B cell (primary cell): ENCODE data around the gene THUMPD3. TPM values are rescaled to one million over a fixed set of nuclear protein-coding genes. Genes with fewer than 3 reads are reported as not detected.

ENCODE experiments used
- ATAC-seq: fragments of 200-7000 bp; cut with Tn5 transposase; one replicate; pipeline ENCODE4 v1.10.0; 2021; ENCODE audit warnings: low read depth, mild to moderate bottlenecking, moderate number of reproducible peaks, moderate library complexity
- CTCF ChIA-PET: fragments of 350-600 bp; sonication (Branson Sonifier 250); formaldehyde crosslinking; loops from one replicate; lab custom pipeline; 2021; ENCODE audit warnings: antibody characterized with exemption, inconsistent platforms; lab: Charles Lee
- POLR2A ChIA-PET: fragments of 350-600 bp; sonication (Branson Sonifier 250); formaldehyde crosslinking; loops from one replicate; lab custom pipeline; 2021; ENCODE audit warnings: antibody characterized with exemption; lab: Charles Lee
- DNase-seq: peaks from one replicate; pipeline ENCODE4 v3.0.0; 2013
- H2AFZ ChIP-seq: 2 replicates; pipeline ENCODE4 v1.6.1; 2012; ENCODE audit warnings: mild to moderate bottlenecking, low read depth, low read length; ENCODE audit not compliant: insufficient read depth, poor library complexity, severe bottlenecking
- H3K27ac ChIP-seq, 2 donors: 1 replicate in 1 of 2; 2 replicates in 1 of 2; pipeline ENCODE4 v1.5.1; 2012 to 2013; ENCODE audit warnings: low read length in 2 of 2, mild to moderate bottlenecking in 2 of 2, moderate library complexity in 1 of 2
- H3K27me3 ChIP-seq, 4 experiments: fragments of 200-600 bp in 1 of 4; sonication (generic) in 1 of 4; replicated peaks in 1 of 4; 1 replicate in 2 of 4; 2 replicates in 2 of 4; pipeline versions ENCODE4 v1.6.1 to v1.7.0; 2013 to 2016; ENCODE audit warnings: low read length in 3 of 4, mild to moderate bottlenecking in 2 of 4, mixed read lengths in 1 of 4, moderate library complexity in 1 of 4; ENCODE audit not compliant: insufficient read depth in 4 of 4, control insufficient read depth in 3 of 4; ENCODE audit errors: control extremely low read depth in 1 of 4
- H3K36me3 ChIP-seq, 2 experiments: replicated peaks in 1 of 2; 1 replicate in 1 of 2; 2 replicates in 1 of 2; pipeline versions ENCODE4 v1.6.1 to v1.7.1; 2013; ENCODE audit warnings: low read length in 1 of 2; ENCODE audit not compliant: insufficient read depth in 2 of 2, control insufficient read depth in 1 of 2; ENCODE audit errors: control extremely low read depth in 1 of 2, extremely low read depth in 1 of 2
- H3K4me1 ChIP-seq, 2 donors: fragments of 200-600 bp in 1 of 2; sonication (generic) in 1 of 2; 1 replicate in 1 of 2; 2 replicates in 1 of 2; pipeline versions ENCODE4 v1.5.1 to v1.6.1; 2013 to 2017; ENCODE audit warnings: low read length in 2 of 2; ENCODE audit not compliant: control insufficient read depth in 2 of 2, insufficient read depth in 2 of 2
- H3K4me2 ChIP-seq: replicated peaks from 2 replicates; pipeline ENCODE3; 2012; ENCODE audit warnings: mild to moderate bottlenecking, low read depth, low read length; ENCODE audit not compliant: poor library complexity, severe bottlenecking
- H3K4me3 ChIP-seq, 5 experiments: fragments of 200-600 bp in 1 of 5; sonication (generic) in 1 of 5; 1 replicate in 3 of 5; 2 replicates in 2 of 5; pipeline versions ENCODE4 v1.5.1 to v1.7.0; 2011 to 2016; ENCODE audit warnings: low read length in 4 of 5, mild to moderate bottlenecking in 4 of 5, low read depth in 2 of 5, control low read depth in 1 of 5, moderate library complexity in 1 of 5; ENCODE audit not compliant: insufficient read depth in 1 of 5; ENCODE audit errors: control extremely low read depth in 1 of 5, extremely low read depth in 1 of 5
- H3K79me2 ChIP-seq: fragments of 200-600 bp; sonication (generic); one replicate; pipeline ENCODE4 v1.6.0; 2016; ENCODE audit warnings: low read length; ENCODE audit not compliant: control insufficient read depth, insufficient read depth
- H3K9ac ChIP-seq: fragments of 200-600 bp; sonication (generic); 2 replicates; pipeline ENCODE4 v1.6.1; 2017; ENCODE audit warnings: mild to moderate bottlenecking, low read length, moderate library complexity
- H3K9me3 ChIP-seq, 3 donors: one replicate each; pipeline versions ENCODE4 v1.6.1 to v1.7.1; 2013; ENCODE audit warnings: low read length in 2 of 3; ENCODE audit not compliant: control insufficient read depth in 2 of 3, insufficient read depth in 1 of 3; ENCODE audit errors: control extremely low read depth in 1 of 3
- H4K20me1 ChIP-seq: 2 replicates; pipeline ENCODE4 v1.6.0; 2012; ENCODE audit warnings: mild to moderate bottlenecking, low read length; ENCODE audit not compliant: insufficient read depth, control insufficient read depth, poor library complexity, severe bottlenecking
- H3K27ac Mint-ChIP-seq: one replicate; pipeline ENCODE4 v1.8.0; 2021; ENCODE audit warnings: mixed read lengths
- H3K27me3 Mint-ChIP-seq: one replicate; pipeline ENCODE4 v1.8.0; 2021; ENCODE audit warnings: mixed read lengths
- H3K4me1 Mint-ChIP-seq: one replicate; pipeline ENCODE4 v1.8.0; 2021; ENCODE audit warnings: mixed read lengths
- H3K4me3 Mint-ChIP-seq: one replicate; pipeline ENCODE4 v1.8.0; 2021; ENCODE audit warnings: mixed read lengths
- H3K9me3 Mint-ChIP-seq: one replicate; pipeline ENCODE4 v1.8.0; 2022; ENCODE audit warnings: mixed read lengths; ENCODE audit not compliant: insufficient read depth
- EZH2 ChIP-seq: IDR thresholded peaks from 2 replicates; pipeline ENCODE4 v1.6.1; 2012; ENCODE audit warnings: borderline replicate concordance, low read depth, mild to moderate bottlenecking, moderate library complexity, low read length; ENCODE audit not compliant: insufficient read depth, poor library complexity, severe bottlenecking
- WGBS: methylation state at CpG from one replicate; pipeline ENCODE4 v1.1.5; 2013; ENCODE audit warnings: missing lambda C conversion rate; ENCODE audit not compliant: insufficient coverage; 5-methylcytosine and 5-hydroxymethylcytosine counted together
- intact Hi-C: fragments of 100-400 bp; cut with micrococcal nuclease; formaldehyde crosslinking; loops from one replicate; pipeline ENCODE4 v1.10.0; 2022
- polyA minus RNA-seq: library from RNA; depleted of rRNA, polyadenylated mRNA; stranded (reverse); fragments of >200 nt; gene quantifications from 2 replicates; pipeline ENCODE4 v1.2.3, GENCODE V29; 2012
- polyA plus RNA-seq: library from polyadenylated mRNA; depleted of rRNA; stranded (reverse); fragments of >200 nt; gene quantifications from 2 replicates; pipeline ENCODE4 v1.2.3, GENCODE V29; 2012
- total RNA-seq, 2 donors: library from RNA; stranded (reverse); fragments of 120-200 nt in 1 of 2; gene quantifications; 1 replicate in 1 of 2; 2 replicates in 1 of 2; pipeline versions ENCODE4 v1.2.3 to v1.2.4, GENCODE V29; 2013 to 2022
- TF ChIP-seq, protein P1 (sequence below): fragments of 200-600 bp; IDR thresholded peaks from one replicate; pipeline ENCODE4 v1.8.0; 2022; ENCODE audit warnings: antibody characterized with exemption, mild to moderate bottlenecking

Gene THUMPD3, protein sequence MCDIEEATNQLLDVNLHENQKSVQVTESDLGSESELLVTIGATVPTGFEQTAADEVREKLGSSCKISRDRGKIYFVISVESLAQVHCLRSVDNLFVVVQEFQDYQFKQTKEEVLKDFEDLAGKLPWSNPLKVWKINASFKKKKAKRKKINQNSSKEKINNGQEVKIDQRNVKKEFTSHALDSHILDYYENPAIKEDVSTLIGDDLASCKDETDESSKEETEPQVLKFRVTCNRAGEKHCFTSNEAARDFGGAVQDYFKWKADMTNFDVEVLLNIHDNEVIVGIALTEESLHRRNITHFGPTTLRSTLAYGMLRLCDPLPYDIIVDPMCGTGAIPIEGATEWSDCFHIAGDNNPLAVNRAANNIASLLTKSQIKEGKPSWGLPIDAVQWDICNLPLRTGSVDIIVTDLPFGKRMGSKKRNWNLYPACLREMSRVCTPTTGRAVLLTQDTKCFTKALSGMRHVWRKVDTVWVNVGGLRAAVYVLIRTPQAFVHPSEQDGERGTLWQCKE
- total RNA-seq (30.6 and 32.1 TPM in 2 replicates), polyA plus RNA-seq (10.1 and 13.7 TPM in 2 replicates), polyA minus RNA-seq (22.2 and 29.5 TPM in 2 replicates)
- 32.2 TPM for total RNA-seq (2013)

DNA sequence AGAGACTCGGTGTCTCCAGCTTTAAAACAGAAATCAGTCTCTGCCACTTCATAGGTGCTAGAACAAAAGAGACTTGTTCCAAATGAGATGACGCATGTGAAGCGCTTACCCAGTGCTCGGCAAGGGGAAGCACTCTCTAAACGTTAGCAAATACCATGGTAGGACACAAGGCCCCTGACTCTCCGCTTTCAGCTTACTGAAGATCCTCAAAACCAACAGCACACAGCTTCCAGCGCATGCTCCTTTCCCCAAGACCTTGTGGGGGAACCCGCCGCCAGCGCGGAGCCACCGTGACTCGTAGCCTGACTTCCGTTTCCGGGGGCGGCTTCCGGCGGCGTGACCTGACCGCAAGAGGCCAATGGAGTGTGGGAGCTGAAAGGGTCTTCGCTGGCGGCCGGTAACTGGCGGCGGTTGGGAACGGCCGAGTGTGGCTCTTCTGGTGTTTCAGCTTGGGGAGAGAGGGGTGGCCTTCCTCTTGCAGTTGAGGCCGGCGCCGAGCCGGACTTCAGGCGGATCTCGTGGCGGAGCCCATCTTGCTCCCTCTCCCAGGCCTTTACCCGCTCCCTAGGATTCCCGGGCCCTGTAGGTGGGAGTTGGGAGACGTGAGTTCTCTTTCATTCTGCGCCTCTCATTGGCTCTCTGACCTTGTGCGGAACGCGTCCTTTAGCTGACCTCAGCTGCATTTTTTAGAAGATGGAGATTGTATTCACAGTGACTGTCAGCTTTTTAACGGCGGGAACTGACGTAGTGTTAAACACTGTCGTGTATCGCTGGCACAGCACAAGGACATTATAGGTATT, at the start of gene THUMPD3:
THUMPD3 (plus strand) TSS at position 324 of the 800 bp plus-strand sequence. CDS start 2,015 bp downstream, outside the sequence.
- ATAC-seq (peak; percentile 89), DNase-seq (peak; percentile 93)
- Histone ChIP-seq H3K9me3 (no peaks in the 10 kb centered on the region), H4K20me1 (no peaks in the 10 kb centered on the region), H3K4me3 (peak within 1 kb of the TSS; percentile 58 to 97 (median 92)), H3K27me3 (no peaks in the 10 kb centered on the region), H3K79me2 (peaks cover 35% of the 10 kb centered on the region), H3K4me2 (peak within 1 kb of the TSS; percentile 79), H3K9ac (peak within 1 kb of the TSS; percentile 91), H2AFZ (peak within 1 kb of the TSS; percentile 92), H3K36me3 (peaks cover 15 to 21% of the 10 kb centered on the region in 2 experiments), H3K4me1 (peaks cover 7 to 18% of the 10 kb centered on the region in 2 donors), H3K27ac (peak within 1 kb of the TSS; percentile 85 to 95)
- Mint-ChIP-seq H3K4me1 (peaks cover 14% of the 10 kb centered on the region), H3K27me3 (no peaks in the 10 kb centered on the region), H3K4me3 (peak within 1 kb of the TSS; percentile 99), H3K27ac (peak within 1 kb of the TSS; percentile 95), H3K9me3 (no peaks in the 10 kb centered on the region)
- ChIA-PET POLR2A (interaction anchor here (0.5 to 2.6 kb wide), 6 partner anchors 8 to 810 kb away, joined by 4 to 39 read pairs (median 5); partner anchors contain the start of genes ARPC4, SETD5 and TADA3), CTCF (interaction anchor here (0.9 to 4.5 kb wide), 5 partner anchors 10 to 59 kb away, joined by 3 to 63 read pairs (median 3); no protein-coding TSS in a partner anchor)
- TF ChIP-seq EZH2 = no peak
- TF ChIP-seq, protein P1, sequence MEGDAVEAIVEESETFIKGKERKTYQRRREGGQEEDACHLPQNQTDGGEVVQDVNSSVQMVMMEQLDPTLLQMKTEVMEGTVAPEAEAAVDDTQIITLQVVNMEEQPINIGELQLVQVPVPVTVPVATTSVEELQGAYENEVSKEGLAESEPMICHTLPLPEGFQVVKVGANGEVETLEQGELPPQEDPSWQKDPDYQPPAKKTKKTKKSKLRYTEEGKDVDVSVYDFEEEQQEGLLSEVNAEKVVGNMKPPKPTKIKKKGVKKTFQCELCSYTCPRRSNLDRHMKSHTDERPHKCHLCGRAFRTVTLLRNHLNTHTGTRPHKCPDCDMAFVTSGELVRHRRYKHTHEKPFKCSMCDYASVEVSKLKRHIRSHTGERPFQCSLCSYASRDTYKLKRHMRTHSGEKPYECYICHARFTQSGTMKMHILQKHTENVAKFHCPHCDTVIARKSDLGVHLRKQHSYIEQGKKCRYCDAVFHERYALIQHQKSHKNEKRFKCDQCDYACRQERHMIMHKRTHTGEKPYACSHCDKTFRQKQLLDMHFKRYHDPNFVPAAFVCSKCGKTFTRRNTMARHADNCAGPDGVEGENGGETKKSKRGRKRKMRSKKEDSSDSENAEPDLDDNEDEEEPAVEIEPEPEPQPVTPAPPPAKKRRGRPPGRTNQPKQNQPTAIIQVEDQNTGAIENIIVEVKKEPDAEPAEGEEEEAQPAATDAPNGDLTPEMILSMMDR = no peak
- intact Hi-C loops = loop anchor here (1.0 kb wide), 3 partner anchors 10 to 368 kb away; partner anchors contain the start of gene BRPF1
- under 1% methylated on average over 33 of the region's 46 CpGs for WGBS
